CD4-positive, alpha-beta T cell treated with Interleukin-4 for 4 hours (primary cell): ENCODE results near the gene CORO2B.

ENCODE experiments used
- DNase-seq: peaks from one replicate; pipeline ENCODE4 v3.0.0-alpha.2; 2020

Gene CORO2B

GRCh38 chr15:68612503-68612902, 33.7 kb downstream of the CORO2B start:
- DNase-seq = no peak

GRCh38 chr15:68612979-68613740, 34.4 kb downstream of the CORO2B start:
- DNase-seq = no peak

GRCh38 chr15:68614286-68615035, 35.7 kb downstream of the CORO2B start:
- no peak for DNase-seq

- no peak for DNase-seq
These were observed 36.5 kb downstream of the CORO2B start for GRCh38 chr15:68615301-68615700.

- no peak for DNase-seq
These were observed 37.0 kb downstream of the CORO2B start for GRCh38 chr15:68615811-68616210.

- DNase-seq = no peak
These were observed 37.6 kb downstream of the CORO2B start for GRCh38 chr15:68616397-68616796.

- DNase-seq = no peak
These were observed 38.2 kb downstream of the CORO2B start for GRCh38 chr15:68617001-68617400.

- DNase-seq = no peak
These were observed 39.0 kb downstream of the CORO2B start for GRCh38 chr15:68617777-68618176.

GRCh38 chr15:68618394-68618793, 39.6 kb downstream of the CORO2B start:
- no peak for DNase-seq

GRCh38 chr15:68618908-68619698, 40.3 kb downstream of the CORO2B start:
- no peak for DNase-seq

- no peak for DNase-seq
These were observed 42.1 kb downstream of the CORO2B start for GRCh38 chr15:68620721-68621527.

- no peak for DNase-seq
These were observed 42.7 kb downstream of the CORO2B start for GRCh38 chr15:68621535-68621934.

GRCh38 chr15:68623301-68623892, 44.6 kb downstream of the CORO2B start:
- no peak for DNase-seq

- DNase-seq = no peak
These were observed 47.1 kb downstream of the CORO2B start for GRCh38 chr15:68625853-68626252.

GRCh38 chr15:68626283-68626682, 47.5 kb downstream of the CORO2B start:
- no peak for DNase-seq

- DNase-seq = no peak
These were observed 47.9 kb downstream of the CORO2B start for GRCh38 chr15:68626739-68627138.

- no peak for DNase-seq
These were observed 48.7 kb downstream of the CORO2B start for GRCh38 chr15:68627476-68627875.

- no peak for DNase-seq
These were observed 49.2 kb downstream of the CORO2B start for GRCh38 chr15:68627995-68628394.

GRCh38 chr15:68629519-68630210, 50.9 kb downstream of the CORO2B start:
- no peak for DNase-seq

GRCh38 chr15:68630211-68630555, 51.4 kb downstream of the CORO2B start:
- DNase-seq = no peak

- no peak for DNase-seq
These were observed 52.0 kb downstream of the CORO2B start for GRCh38 chr15:68630836-68631235.

GRCh38 chr15:68631601-68632051, 52.8 kb downstream of the CORO2B start:
- DNase-seq = no peak
